IPS-18c (cell line): ENCODE results near the gene HOXC11.

Experiments
- H3K4me3 ChIP-seq: 2 replicates; pipeline ENCODE4 v1.7.0; 2013; ENCODE audit warnings: low read depth, mild to moderate bottlenecking, low read length, moderate library complexity; ENCODE audit not compliant: insufficient read depth
- H3K9me3 ChIP-seq: one replicate; pipeline ENCODE4 v1.6.1; 2013; ENCODE audit warnings: mild to moderate bottlenecking, low read length, moderate library complexity; ENCODE audit not compliant: control insufficient read depth, insufficient read depth

The HOXC11 gene

DNA sequence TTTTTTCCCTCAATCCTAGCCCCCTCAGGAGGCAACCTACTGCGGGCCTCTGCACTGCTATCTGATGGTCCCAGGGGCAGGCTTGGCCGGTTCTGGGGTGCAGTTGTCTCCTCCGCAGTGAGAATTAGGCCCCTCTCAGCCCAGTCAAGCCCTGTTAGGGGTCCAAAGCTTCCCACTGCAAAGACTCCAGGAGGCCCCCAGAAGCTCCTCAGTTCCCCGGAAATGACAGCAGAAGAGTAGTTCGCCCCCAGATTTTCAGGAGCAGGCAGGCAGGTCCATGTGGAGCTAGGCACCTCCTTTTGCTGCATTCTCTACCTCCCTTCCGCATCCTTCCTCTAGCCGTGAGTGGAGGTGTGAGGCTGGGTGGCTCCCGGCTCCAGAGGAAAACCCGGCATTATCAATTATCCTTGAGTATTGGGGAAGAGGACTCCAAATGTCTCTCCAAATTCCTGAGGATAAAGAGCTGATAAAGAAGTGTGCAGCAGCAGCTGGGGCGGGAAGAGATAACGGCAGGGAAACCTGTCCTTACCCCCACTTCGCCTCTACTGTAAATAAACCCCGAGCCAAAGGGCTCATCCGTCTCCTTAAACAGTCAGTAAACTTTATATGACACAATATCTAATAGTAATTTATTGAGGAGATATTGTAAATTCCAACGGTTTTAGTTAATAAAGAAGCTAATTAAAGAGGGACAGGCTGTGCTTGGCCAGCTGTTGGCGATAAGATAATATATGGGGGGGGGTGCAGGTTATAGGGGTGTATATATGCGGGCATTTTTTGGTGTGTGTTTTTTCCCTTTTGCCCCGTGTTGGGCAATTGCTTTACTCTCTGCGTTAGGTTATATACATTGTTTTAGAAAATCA, 18.9 kb upstream of the HOXC11 start:
- peaks cover 6% of the 10 kb centered on the region for H3K9me3 ChIP-seq
- no peak overlapping the region for H3K4me3 ChIP-seq

DNA sequence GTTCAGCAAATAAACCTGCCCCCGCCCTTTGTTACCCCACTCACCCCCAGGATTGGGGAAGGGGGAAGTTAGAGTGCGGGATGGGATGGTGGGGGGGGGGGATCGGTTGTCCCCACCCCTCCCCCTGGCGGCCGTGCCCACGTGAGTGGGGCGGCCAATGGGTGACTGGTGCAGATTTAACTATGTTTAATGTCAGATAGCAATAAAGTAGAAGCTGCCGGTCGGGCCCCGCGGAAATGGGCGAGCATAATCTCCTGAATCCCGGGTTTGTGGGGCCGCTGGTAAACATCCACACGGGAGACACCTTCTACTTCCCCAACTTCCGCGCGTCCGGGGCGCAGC, 18.3 kb upstream of the HOXC11 start, which contains the start of gene HOXC12:
HOXC12 (plus strand) TSS at position 210 of the 342 bp plus-strand sequence; CDS start at position 237, 27 bp downstream.
- Histone ChIP-seq H3K9me3 (peaks cover 6% of the 10 kb centered on the region), H3K4me3 (no peak within 1 kb of the TSS)

DNA sequence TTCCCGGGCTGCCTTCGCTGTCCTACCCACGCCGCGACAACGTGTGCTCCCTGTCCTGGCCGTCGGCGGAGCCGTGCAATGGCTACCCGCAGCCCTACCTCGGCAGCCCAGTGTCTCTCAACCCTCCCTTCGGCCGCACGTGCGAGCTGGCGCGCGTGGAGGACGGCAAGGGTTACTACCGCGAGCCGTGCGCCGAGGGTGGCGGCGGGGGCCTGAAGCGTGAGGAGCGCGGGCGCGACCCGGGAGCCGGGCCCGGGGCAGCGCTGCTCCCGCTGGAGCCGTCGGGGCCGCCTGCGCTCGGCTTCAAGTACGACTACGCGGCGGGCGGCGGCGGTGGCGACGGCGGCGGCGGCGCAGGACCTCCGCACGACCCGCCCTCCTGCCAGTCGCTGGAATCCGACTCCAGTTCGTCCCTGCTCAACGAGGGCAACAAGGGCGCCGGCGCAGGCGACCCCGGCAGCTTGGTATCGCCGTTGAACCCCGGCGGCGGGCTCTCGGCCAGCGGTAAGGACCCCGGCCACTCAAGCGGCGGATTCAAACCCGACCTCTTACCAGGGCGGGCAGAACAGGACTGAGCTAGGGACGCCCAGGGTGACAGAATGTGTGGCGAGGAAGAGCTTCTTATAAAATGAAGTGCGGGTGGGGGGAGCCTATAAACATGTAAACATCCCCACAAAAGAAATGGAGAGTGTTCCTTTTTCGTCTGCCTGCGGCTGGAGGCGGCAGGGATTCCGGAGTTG, 17.7 kb upstream of the HOXC11 start:
- Histone ChIP-seq H3K9me3 (peaks cover 10% of the 10 kb centered on the region), H3K4me3 (no peak overlapping the region)

DNA sequence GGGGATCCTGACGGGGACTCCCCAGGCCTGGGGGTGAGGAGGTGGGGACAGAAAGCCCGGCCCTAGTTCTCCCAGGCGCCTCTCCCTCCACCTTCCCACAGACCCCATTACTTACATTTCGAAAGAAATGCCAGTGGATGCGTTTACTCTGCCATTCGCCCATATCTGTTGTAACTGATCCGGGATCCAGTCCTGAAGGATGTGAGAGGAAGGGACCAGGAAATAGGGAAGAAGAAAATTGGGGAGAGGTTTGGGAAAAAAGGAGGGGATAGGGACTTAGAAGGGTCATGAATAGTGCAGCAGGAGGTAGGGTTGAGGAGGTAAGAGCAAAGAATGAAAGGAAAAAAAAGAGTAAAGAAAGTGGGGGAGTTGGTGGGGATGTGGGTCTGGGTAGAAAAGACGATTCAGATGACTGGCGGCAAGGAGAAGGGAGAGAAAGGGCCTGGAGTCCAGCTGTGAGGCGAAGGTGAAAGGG, 17.1 kb upstream of the HOXC11 start:
- Histone ChIP-seq H3K4me3 (no peak overlapping the region), H3K9me3 (peaks cover 11% of the 10 kb centered on the region)

DNA sequence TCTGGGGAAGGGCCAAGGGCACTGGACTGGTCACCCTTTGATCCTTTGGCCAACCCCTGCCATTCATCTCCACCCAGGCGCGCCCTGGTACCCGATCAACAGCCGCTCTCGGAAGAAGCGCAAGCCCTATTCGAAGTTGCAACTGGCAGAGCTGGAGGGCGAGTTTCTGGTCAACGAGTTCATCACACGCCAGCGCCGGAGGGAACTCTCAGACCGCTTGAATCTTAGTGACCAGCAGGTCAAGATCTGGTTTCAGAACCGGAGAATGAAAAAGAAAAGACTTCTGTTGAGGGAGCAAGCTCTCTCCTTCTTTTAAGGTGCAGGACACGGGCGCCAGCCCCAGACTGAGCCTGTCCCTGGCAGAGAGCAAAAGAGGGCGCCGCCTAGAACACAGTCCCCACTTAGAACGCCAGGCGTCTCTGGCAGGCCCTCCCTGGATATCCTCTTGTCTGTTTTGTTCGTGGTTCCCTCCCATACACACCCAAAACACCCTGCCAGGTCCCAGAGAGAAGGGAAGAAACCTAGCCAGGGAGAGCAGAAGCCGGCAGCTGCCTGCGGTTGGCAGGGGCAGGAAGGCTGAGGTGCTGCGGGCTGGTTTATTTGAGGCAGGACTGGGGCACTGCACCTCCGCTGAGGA, 16.6 kb upstream of the HOXC11 start:
- Histone ChIP-seq H3K4me3 (no peak overlapping the region), H3K9me3 (peaks cover 12% of the 10 kb centered on the region)

DNA sequence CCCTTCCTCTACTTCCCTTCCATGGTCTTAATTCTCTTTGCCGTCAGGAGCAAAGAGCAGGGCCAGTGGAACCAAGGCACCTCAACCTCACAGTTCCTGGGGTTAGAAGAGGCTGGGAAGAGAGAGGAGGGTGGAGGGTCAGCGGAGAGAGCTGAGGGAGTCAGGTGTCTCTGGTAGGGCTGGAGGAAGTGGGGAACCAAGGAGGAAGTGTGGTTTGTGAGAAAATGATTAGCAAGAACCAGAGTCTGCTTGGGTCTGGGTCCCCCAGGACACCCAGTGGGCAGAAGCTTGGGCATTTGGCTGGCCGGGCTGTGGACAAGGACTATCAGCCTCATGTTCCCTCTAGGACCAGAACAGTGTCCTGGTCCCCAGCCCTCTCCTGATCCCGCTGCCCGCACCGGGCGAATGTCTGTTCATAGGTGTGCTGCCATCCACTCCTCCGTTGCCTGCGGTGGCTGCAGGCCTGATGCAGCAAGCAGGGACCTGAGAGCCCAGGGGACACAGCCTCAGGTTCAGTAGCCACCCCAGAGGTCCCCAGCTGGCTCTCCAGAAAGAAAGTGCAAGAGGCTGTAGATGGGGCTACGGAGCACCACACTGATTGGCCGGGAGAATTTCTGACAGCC, 15.9 kb upstream of the HOXC11 start:
- Histone ChIP-seq H3K4me3 (no peak overlapping the region), H3K9me3 (peaks cover 14% of the 10 kb centered on the region)

DNA sequence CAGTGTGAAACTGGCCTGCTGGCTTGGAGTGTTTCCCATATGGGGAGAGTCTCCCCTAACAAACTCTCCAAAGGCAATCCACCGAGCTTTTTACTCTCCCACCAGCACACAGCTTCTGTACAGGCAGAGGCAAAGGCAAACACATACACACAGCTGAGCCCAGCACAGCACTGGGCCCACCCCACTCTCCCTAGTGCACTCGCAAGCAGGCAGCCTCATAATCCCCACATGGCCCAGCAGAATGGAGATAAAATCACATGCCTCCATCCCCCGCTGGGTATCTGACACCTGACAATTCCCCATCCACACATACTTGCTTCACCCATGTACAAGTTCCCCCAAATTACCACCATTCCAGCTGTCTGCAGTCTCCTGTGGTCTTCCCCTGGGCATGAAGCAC, 14.8 kb upstream of the HOXC11 start:
- H3K4me3 ChIP-seq: no peak overlapping the region

DNA sequence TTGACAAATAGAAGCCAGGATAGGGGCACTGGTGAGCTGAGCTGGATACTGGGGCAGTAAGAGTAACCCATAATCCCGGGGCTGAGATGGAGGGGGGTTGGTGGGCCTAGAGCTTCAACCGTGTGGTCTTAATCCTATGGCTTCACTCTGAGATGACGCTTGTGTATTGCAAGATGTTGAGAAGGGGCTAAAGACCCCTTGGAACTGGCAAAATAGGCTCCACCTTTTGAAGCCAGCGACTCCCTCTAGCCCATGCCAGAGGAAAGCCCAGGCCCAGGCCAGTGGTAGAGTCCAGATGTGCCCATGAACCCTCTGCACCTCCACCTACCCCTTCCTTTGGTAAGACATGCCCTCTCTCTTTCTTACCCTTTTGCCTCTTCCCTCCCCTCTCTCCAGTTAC, 13.6 kb upstream of the HOXC11 start:
- H3K4me3 ChIP-seq: no peak overlapping the region
- H3K9me3 ChIP-seq: peaks cover 14% of the 10 kb centered on the region

More for the DNA sequence above, 14.8 kb upstream of the HOXC11 start:
- peaks cover 14% of the 10 kb centered on the region for H3K9me3 ChIP-seq

DNA sequence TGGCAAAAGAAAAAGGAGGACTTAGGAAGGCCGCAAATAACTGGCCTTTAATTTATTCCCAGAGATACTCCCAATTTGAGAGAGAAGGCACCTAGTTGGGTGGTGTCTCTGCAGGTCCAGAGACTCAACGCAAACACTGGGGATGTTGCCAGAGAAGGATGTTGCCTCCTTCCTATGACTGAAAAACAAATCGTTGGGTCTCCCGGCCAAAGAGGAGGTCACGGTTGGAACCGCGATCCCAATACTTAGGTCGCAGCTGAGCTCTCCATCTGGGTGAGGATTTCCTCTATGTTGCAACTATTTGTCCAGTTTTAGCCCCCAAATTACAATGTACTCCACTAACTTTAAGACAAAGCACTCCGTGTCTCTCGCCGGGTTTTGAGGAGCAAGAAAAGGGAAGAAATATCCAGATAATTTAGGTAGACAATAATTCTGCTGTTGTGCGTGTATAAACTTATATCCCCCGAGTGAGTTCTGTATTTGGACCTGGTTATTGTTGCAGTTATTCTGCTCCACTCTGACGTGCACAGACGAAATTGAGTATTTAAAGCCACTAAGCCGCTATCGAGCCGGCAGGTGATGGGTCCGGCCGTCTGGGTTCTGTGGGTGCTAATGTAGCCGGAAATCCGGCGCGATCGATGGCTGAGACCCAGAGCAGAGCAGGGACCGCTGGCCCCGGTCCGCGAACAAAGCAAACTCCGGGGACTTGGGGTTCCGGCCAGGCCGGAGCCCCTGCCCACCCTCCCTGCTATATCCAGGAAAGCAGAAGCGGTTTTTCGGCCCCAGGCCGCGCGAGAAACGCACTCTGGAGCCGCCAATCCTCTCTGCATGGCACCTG, 12.5 kb upstream of the HOXC11 start:
- H3K4me3 ChIP-seq: no peak overlapping the region
- peaks cover 12% of the 10 kb centered on the region for H3K9me3 ChIP-seq

DNA sequence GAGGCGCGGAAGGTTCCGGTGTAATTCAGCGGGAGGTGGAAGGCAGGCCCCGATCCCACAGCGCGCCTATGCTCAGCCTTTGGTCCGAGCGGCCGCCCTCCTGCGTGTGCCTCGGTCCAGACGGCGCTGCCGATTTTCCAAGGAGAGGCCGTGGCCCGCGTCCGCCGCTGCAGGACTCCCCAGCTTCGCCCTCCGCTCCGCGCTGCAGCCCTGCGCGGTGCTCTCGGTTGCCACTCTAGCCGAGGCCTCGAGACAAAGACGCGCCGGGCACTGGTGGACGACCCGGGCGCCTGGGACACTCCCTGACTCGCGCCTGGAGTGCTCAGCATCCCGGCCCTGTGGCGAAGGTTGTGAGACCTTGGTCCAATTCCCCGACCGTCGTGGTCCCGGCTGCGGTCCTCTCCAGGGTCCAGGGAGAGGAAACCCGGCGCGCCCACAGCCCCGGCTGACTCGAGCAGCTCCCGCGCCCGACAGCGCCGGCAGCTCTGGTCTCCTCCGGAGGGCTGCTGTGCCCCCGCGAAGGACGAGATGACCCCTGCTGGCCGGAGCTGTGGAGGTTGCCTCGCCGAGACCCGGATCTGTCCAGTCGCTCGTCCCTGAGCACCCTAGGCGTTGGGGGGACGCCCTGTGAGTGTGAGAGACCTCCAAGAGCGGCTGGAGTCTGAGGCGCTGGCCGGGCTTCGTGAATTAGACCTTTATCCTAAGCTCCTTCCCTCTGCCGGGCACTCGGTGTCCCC, 11.7 kb upstream of the HOXC11 start:
- H3K9me3 ChIP-seq: peaks cover 10% of the 10 kb centered on the region
- H3K4me3 ChIP-seq: no peak overlapping the region

DNA sequence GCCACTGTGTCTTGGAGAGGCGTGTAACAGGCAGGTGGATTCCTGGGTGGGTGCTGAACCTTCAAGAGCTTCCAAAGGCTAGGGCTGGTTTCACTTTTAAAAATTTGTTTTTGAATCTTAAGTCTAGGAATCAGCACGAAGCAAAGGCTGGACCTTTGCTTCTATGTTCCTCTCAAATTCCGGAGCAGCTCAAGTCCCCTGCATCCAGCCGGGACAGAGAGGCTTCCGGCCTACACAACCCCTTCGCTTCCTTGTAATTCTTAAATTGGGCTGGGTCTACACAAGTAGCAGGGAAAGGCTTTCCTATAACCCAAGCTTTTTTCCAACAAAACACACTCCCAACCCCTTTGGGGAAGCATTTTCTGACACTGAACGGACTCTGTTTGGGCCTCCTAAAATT, 9.9 kb upstream of the HOXC11 start:
- Histone ChIP-seq H3K9me3 (peaks cover 10% of the 10 kb centered on the region), H3K4me3 (no peak overlapping the region)

DNA sequence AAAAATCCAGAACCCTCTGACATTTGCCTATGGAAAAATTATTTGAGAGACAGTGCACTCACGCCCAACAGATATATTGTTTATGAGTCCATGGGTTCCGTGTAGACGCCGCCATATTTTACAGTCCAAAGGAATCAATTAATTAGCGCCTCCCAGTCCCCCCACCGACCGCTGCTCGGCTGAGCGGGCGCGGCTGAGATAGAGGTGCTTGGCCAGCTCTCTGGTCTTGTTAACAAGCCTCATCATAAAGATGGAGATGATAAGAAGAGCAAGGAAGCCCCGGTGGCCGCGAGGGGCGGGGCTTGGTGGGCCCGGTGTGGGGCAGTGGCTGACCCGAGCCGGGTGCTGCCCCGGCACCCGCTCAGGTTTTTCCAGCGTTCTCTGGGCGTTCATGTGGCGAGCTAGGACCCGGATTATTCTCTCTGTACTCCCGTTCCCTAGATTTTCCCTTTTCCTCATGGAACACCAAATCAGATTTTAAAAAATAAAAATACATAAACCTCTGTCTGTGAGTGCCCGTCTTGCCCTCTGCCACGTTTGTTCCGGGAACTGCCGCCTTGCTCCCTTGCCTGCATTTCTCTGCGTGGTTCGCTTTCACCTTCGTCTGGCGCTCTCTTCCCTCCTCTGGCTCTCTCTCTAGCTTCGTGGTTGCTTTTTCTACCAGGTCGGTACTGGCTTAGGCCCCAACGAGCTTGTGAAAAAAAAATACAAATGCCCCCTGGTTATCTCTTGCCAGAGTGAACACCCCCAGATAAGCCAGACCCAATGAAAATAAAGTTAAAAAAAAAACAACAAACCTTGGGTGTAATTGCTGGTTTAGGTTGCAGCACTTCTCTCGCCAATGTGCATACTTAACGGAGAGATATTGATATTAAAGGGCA, 9.3 kb upstream of the HOXC11 start:
- peaks cover 10% of the 10 kb centered on the region for H3K9me3 ChIP-seq

DNA sequence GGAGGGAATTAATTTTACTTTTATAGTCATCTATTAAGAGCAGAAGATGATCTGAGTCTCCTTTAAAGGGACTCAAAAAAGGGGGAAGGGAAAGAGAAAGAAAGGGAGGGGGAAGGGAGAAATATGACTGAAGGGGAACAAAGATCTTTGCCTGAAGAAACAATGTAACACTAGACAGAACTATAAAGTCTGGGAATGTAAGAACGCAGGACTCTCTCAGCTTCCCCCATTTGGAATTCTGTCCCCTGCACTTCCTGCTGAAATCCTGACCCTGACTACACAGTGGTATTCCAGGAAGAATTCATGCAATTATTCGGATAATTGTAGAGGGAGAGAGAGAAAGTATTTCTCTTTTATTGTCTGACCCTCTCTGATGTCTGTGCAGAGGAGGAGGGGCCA, 8.6 kb upstream of the HOXC11 start:
- Histone ChIP-seq H3K4me3 (no peak overlapping the region), H3K9me3 (peaks cover 10% of the 10 kb centered on the region)

More for the DNA sequence above, 9.3 kb upstream of the HOXC11 start:
- H3K4me3 ChIP-seq: no peak overlapping the region

DNA sequence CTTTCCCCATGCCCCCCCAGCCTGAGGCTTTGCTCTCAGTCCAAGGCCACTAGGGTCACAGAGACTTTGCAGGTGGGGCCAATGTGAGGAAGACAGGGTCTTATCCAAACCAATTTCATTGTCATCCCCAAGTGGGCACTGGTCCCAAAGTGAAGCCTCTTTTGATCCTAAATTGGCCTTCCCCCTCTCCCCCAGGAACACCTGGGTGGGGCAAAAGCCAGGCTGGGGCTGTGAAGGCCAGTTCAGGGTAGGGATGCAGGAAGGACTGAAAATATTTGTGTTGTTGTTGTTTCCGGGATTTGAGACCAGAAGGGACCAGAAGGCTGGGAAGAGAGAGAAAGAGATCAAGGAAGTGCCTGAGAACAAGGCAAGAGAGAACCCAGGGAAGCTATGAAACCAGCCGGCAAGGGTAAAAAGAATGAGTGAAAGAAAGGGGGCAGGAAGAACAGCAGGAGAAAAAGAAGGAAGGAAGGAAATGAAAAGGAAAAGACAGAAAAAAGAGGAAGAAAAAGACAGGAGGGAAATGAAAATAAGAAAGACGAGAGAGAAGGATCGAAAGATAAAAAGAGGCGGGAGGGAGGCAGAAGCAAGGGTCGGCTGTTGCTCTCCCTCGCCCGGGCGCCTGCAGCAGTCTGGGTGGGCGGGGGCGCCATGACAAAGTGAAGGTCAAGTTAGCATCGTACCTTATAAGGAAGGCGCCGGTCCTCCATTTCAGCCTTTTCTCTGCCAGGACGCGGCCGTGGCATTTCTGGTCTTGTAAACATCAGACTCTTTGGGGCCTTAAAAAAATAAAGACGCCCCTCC, 7.4 kb upstream of the HOXC11 start:
- H3K4me3 ChIP-seq: no peak overlapping the region
- peaks cover 5% of the 10 kb centered on the region for H3K9me3 ChIP-seq

DNA sequence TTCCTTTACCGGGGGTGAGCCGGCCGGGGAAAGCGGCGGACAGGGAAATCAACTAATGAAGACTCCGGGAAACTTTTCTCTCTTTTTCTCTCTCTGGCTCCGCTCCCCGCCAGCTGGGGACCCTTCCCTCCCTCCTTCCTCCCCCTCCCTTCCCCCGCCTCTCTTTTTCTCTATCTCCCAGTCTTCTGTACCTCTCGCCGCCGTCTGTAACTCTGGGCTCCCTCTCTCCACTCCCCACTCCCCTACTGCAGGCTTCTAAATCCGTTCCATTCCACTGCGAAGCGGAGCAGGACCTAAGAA, 6.9 kb upstream of the HOXC11 start:
- Histone ChIP-seq H3K9me3 (peaks cover 5% of the 10 kb centered on the region), H3K4me3 (no peak overlapping the region)
